Measurements from ENCODE around the gene DPCD. TPM values are rescaled to one million over a fixed set of nuclear protein-coding genes. Genes with fewer than 3 reads are reported as not detected.

The DPCD gene
- 44.2 and 81.4 TPM in 2 replicates for total RNA-seq

GRCh38 chr10:101587725-101588653 is at the start of gene DPCD, which contains the start of gene POLL:
TSS of gene DPCD (plus strand) at chr10:101588321. CDS start at chr10:101588337, 16 bp downstream.
TSS of gene POLL (minus strand) at chr10:101588257. CDS start at chr10:101587360, 897 bp downstream.

Other genes starting within 250 kb of the DPCD start
- gene BTRC, start 234.2 kb upstream of the DPCD start, total RNA-seq = 11.3 and 13.9 TPM in 2 replicates
- gene POLL, start 64 bp upstream of the DPCD start, total RNA-seq = 10.1 and 10.7 TPM in 2 replicates
- 18.2 and 45.4 TPM in 2 replicates for gene FBXW4, start 106.8 kb downstream of the DPCD start, total RNA-seq
- gene FGF8, start 187.8 kb downstream of the DPCD start, total RNA-seq = not detected in 2 replicates
- gene NPM3, start 195.1 kb downstream of the DPCD start, total RNA-seq = 72.4 and 134 TPM in 2 replicates
- 99.5 and 154 TPM in 2 replicates for gene OGA, start 230.1 kb downstream of the DPCD start, total RNA-seq